Spleen (tissue), 11 donors: ENCODE measurements around the gene TMEM269. TPM values are rescaled to one million over a fixed set of nuclear protein-coding genes. Genes with fewer than 3 reads are reported as not detected.

ENCODE experiments used
- DNase-seq: peaks from one replicate; pipeline ENCODE4 v3.0.0-alpha.2; 2020
- H3K27ac ChIP-seq, 8 donors: fragments of 200-600 bp; sonication (generic) in 7 of 8; 1 replicate in 4 of 8; 2 replicates in 4 of 8; pipeline versions ENCODE4 v1.5.0 to v1.8.0; 2016 to 2021; ENCODE audit warnings: inconsistent platforms in 4 of 8, mild to moderate bottlenecking in 4 of 8, moderate library complexity in 1 of 8
- H3K27me3 ChIP-seq, 7 donors: fragments of 200-600 bp; sonication (generic) in 6 of 7; replicated peaks in 1 of 7; 1 replicate in 4 of 7; 2 replicates in 3 of 7; pipeline versions ENCODE4 v1.5.0 to v1.8.0; 2016 to 2021; ENCODE audit warnings: inconsistent platforms in 3 of 7, mild to moderate bottlenecking in 1 of 7
- H3K36me3 ChIP-seq, 6 donors: fragments of 200-600 bp; sonication (generic) in 5 of 6; 1 replicate in 4 of 6; 2 replicates in 2 of 6; pipeline versions ENCODE4 v1.5.0 to v1.8.0; 2016 to 2021; ENCODE audit warnings: inconsistent platforms in 2 of 6
- H3K4me1 ChIP-seq, 6 donors: fragments of 200-600 bp; sonication (generic) in 5 of 6; 1 replicate in 3 of 6; 2 replicates in 3 of 6; pipeline versions ENCODE4 v1.5.0 to v1.8.0; 2016 to 2021; ENCODE audit warnings: inconsistent platforms in 3 of 6
- H3K4me3 ChIP-seq, 8 donors: fragments of 200-600 bp; sonication (generic) in 7 of 8; 1 replicate in 4 of 8; 2 replicates in 4 of 8; pipeline versions ENCODE4 v1.5.0 to v1.8.0; 2016 to 2021; ENCODE audit warnings: inconsistent platforms in 4 of 8, mild to moderate bottlenecking in 4 of 8, moderate library complexity in 2 of 8
- H3K9me3 ChIP-seq, 8 donors: fragments of 200-600 bp; sonication (generic) in 7 of 8; 1 replicate in 4 of 8; 2 replicates in 4 of 8; pipeline versions ENCODE4 v1.5.0 to v1.8.0; 2016 to 2021; ENCODE audit warnings: inconsistent platforms in 4 of 8
- CTCF ChIP-seq, 11 experiments: fragments of 200-600 bp in 7 of 11; fragments of 450-650 bp in 4 of 11; sonication (generic) in 4 of 11; IDR thresholded peaks in 8 of 11; conservative IDR thresholded peaks in 3 of 11; 1 replicate in 7 of 11; 2 replicates in 4 of 11; pipeline versions ENCODE4 v1.4.0 to v1.8.0; 2016 to 2021; ENCODE audit warnings: antibody characterized with exemption in 11 of 11, inconsistent platforms in 4 of 11, mild to moderate bottlenecking in 1 of 11
- POLR2A ChIP-seq, 3 donors: fragments of 450-650 bp; IDR thresholded peaks; one replicate each; pipeline ENCODE4 v1.5.1; 2017; ENCODE audit warnings: antibody characterized with exemption in 3 of 3, mild to moderate bottlenecking in 1 of 3
- POLR2AphosphoS5 ChIP-seq, 3 donors: sonication (generic); formaldehyde crosslinking; IDR thresholded peaks; one replicate each; pipeline ENCODE4 v1.5.1; 2017; ENCODE audit warnings: antibody characterized with exemption in 3 of 3
- WGBS, 5 donors: extraction: QIAGEN DNeasy Blood & Tissue Kit in 3 of 5; methylation state at CpG; one replicate each; pipeline versions ENCODE4 v1.1.5 to v1.1.7; 2013 to 2018; 5-methylcytosine and 5-hydroxymethylcytosine counted together
- intact Hi-C: fragments of 100-400 bp; cut with DNase I; formaldehyde crosslinking; loops from one replicate; pipeline ENCODE4 v1.15.0; 2023; ENCODE audit warnings: low total_unique reads
- polyA plus RNA-seq, 3 donors: library from polyadenylated mRNA; stranded (reverse); fragments of 200-250 nt; gene quantifications; one replicate each; pipeline ENCODE4 v1.2.1, GENCODE V29; 2013
- total RNA-seq, 7 donors: library from RNA; depleted of rRNA in 3 of 7; stranded (reverse); fragments of >200 nt in 3 of 7; fragmentation: NEBNext Ultra II Directional in 4 of 7; extraction: Animal tissue kit (Norgen Biotek cat#: 25700) in 4 of 7; gene quantifications; one replicate each; pipeline versions ENCODE4 v1.1.0 to v1.2.1, GENCODE V29; 2016 to 2021
- donor health status: healthy with polysubstance abuse.
- donor health status: DM: no; HTN: no; CAD: no; lungs with moderate emphysema.
- donor health status: DM: no; HTN: no; CAD: no.
- donor health status: Bipolar disorder and iron deficiency.
- donor health status: healthy.
- donor health status: DM: no; HTN: no; CAD: no.
- donor health status: DM: yes; HTN: yes; CAD: no.

The TMEM269 gene
- total and polyA plus RNA-seq, 10 donors, result 0.03 to 1.6 (median 0.26) TPM; not detected in 1

GRCh38 chr1:42776502-42776901 lies 8.3 kb upstream of the TMEM269 start:
- intact Hi-C loops, result loop anchor here (5.0 kb wide), 1 partner anchor 296 kb away; no protein-coding TSS in a partner anchor

DNA sequence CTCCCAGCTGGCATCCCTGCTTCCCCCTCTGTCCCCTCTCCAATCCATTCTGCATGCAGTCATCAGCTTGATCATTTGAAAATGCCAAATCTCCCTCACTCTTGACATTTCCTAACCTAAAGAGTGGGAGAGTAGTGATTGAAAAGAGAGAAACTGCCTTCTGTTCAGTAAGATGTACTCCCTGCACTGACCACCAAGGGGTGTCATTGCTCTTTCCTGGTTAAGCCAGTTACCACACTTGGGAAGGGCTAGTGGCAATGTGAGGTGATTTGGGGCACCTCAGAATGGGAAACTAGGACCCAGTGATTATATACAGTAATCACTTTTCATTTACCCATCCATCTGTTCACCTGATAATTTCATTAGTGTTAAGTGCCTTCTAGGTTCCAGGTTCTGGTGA lies 6.9 kb upstream of the TMEM269 start:
- no peak for TF ChIP-seq POLR2A (IDR thresholded peaks at IDR 0.05)
- TF ChIP-seq CTCF (IDR thresholded peaks at IDR 0.05 in 8 of 11, conservative IDR thresholded peaks at IDR 0.05 in 3 of 11), result peak; percentile 16 to 71 (median 55)
- H3K9me3 ChIP-seq, result no peaks in the 10 kb centered on the region
- no peaks in the 10 kb centered on the region for H3K27me3 ChIP-seq
- H3K4me3 ChIP-seq, result no peak overlapping the region
- H3K36me3 ChIP-seq, result peaks cover 0 to 98% (median 49%) of the 10 kb centered on the region in 6 donors
- H3K4me1 ChIP-seq, result peaks cover 0 to 5% (median 0%) of the 10 kb centered on the region in 6 donors
- H3K27ac ChIP-seq, result no peak overlapping the region
- DNase-seq, result no peak
- intact Hi-C loops, result loop anchor here (5.0 kb wide), 1 partner anchor 294 kb away; no protein-coding TSS in a partner anchor

More at GRCh38 chr1:42776502-42776901, 8.3 kb upstream of the TMEM269 start:
- DNase-seq, result no peak
- H3K4me1 ChIP-seq, result peaks cover 0 to 16% (median 3%) of the 10 kb centered on the region in 6 donors
- H3K4me3 ChIP-seq, result no peak overlapping the region
- TF ChIP-seq POLR2AphosphoS5 (IDR thresholded peaks at IDR 0.05) (no peak), CTCF (IDR thresholded peaks at IDR 0.05 in 8 of 11, conservative IDR thresholded peaks at IDR 0.05 in 3 of 11) (no peak), POLR2A (IDR thresholded peaks at IDR 0.05) (no peak)
- no peaks in the 10 kb centered on the region for H3K27me3 ChIP-seq
- no peaks in the 10 kb centered on the region for H3K9me3 ChIP-seq
- peaks cover 0 to 86% (median 49%) of the 10 kb centered on the region in 6 donors for H3K36me3 ChIP-seq
- H3K27ac ChIP-seq, result no peak overlapping the region
- 96 to 99% (median 97%) methylated on average over 6 of the region's 6 CpGs for WGBS, 5 donors

DNA sequence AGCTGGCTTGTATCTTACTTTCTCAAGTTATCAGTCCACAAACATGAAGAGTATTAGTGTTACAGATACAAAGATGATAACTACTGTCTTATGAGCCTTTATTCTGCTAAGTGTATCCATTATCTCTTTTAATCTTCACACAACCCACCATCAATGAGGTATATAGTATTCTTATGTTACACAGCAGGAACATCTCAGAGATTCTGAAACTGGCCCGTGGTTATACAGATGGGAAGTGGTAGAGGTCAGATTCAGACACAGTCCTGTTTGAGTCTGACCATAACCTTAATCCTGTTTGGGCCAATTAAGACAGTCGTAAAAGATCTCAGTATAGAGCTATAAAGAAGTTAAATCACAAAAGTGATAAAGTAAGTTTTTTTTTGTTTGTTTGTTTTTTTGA lies 5.1 kb upstream of the TMEM269 start:
- Histone ChIP-seq H3K36me3 (peaks cover 0 to 90% (median 38%) of the 10 kb centered on the region in 6 donors), H3K9me3 (no peaks in the 10 kb centered on the region), H3K27me3 (peaks cover 0 to 3% (median 0%) of the 10 kb centered on the region in 7 donors), H3K27ac (no peak overlapping the region), H3K4me1 (peaks cover 0 to 3% (median 1%) of the 10 kb centered on the region in 6 donors), H3K4me3 (no peak overlapping the region)
- intact Hi-C loops, result loop anchor here (5.0 kb wide), 1 partner anchor 293 kb away; no protein-coding TSS in a partner anchor
- no peak for DNase-seq
- 74 to 78% (median 77%) methylated on average over 2 of the region's 2 CpGs for WGBS, 5 donors
- TF ChIP-seq POLR2AphosphoS5 (IDR thresholded peaks at IDR 0.05) (no peak), CTCF (IDR thresholded peaks at IDR 0.05 in 8 of 11, conservative IDR thresholded peaks at IDR 0.05 in 3 of 11) (no peak), POLR2A (IDR thresholded peaks at IDR 0.05) (no peak)

- WGBS, 5 donors, result 96 to 100% (median 100%) methylated on average over 1 of the region's 1 CpG
Measured at GRCh38 chr1:42780176-42780575, 4.6 kb upstream of the TMEM269 start.

More at GRCh38 chr1:42780176-42780575, 4.6 kb upstream of the TMEM269 start:
- Histone ChIP-seq H3K4me1 (peaks cover 0 to 8% (median 6%) of the 10 kb centered on the region in 6 donors), H3K4me3 (no peak overlapping the region), H3K27me3 (peaks cover 0 to 7% (median 0%) of the 10 kb centered on the region in 7 donors), H3K27ac (no peak overlapping the region), H3K36me3 (peaks cover 0 to 86% (median 34%) of the 10 kb centered on the region in 6 donors), H3K9me3 (no peaks in the 10 kb centered on the region)
- TF ChIP-seq POLR2AphosphoS5 (IDR thresholded peaks at IDR 0.05) (no peak), CTCF (IDR thresholded peaks at IDR 0.05 in 8 of 11, conservative IDR thresholded peaks at IDR 0.05 in 3 of 11) (no peak), POLR2A (IDR thresholded peaks at IDR 0.05) (no peak)
- intact Hi-C loops, result no loop called here
- DNase-seq, result no peak
